Heart right ventricle (tissue), 16 donors: ENCODE data around the gene TDRD6. TPM values are rescaled to one million over a fixed set of nuclear protein-coding genes. Genes with fewer than 3 reads are reported as not detected.

Experiments
- ATAC-seq, 8 donors: fragments of 200-7000 bp; cut with Tn5 transposase; one replicate each; pipeline ENCODE4 v1.9.1; 2020; ENCODE audit warnings: mild to moderate bottlenecking in 8 of 8, moderate library complexity in 8 of 8, moderate number of reproducible peaks in 1 of 8
- DNase-seq, 2 donors: peaks; one replicate each; pipeline ENCODE4 v3.0.0-alpha.2; 2020
- H3K27ac ChIP-seq, 10 donors: fragments of 200-600 bp; sonication (generic) in 2 of 10; one replicate each; pipeline versions ENCODE4 v1.5.0 to v1.8.0; 2020 to 2022; ENCODE audit warnings: mild to moderate bottlenecking in 3 of 10
- H3K27me3 ChIP-seq, 7 donors: fragments of 200-600 bp; one replicate each; pipeline ENCODE4 v1.8.0; 2021 to 2022; ENCODE audit warnings: mild to moderate bottlenecking in 2 of 7
- H3K36me3 ChIP-seq, 9 donors: fragments of 200-600 bp; sonication (generic) in 1 of 9; one replicate each; pipeline versions ENCODE4 v1.5.0 to v1.8.0; 2020 to 2022; ENCODE audit warnings: mild to moderate bottlenecking in 2 of 9
- H3K4me1 ChIP-seq, 9 donors: fragments of 200-600 bp; sonication (generic) in 1 of 9; one replicate each; pipeline versions ENCODE4 v1.5.0 to v1.8.0; 2020 to 2022; ENCODE audit warnings: mild to moderate bottlenecking in 4 of 9
- H3K4me3 ChIP-seq, 10 donors: fragments of 200-600 bp; sonication (generic) in 2 of 10; one replicate each; pipeline versions ENCODE4 v1.5.0 to v1.8.0; 2020 to 2022; ENCODE audit warnings: mild to moderate bottlenecking in 7 of 10, moderate library complexity in 2 of 10
- H3K9me3 ChIP-seq, 11 donors: fragments of 200-600 bp in 10 of 11; sonication (generic) in 2 of 11; one replicate each; pipeline versions ENCODE4 v1.5.0 to v1.8.0; 2013 to 2022; ENCODE audit warnings: mild to moderate bottlenecking in 2 of 11, control low read depth in 1 of 11, moderate library complexity in 1 of 11
- CTCF ChIP-seq, 9 donors: fragments of 200-600 bp; sonication (generic) in 2 of 9; IDR thresholded peaks; one replicate each; pipeline versions ENCODE4 v1.5.0 to v1.8.0; 2021 to 2022; ENCODE audit warnings: antibody characterized with exemption in 9 of 9, mild to moderate bottlenecking in 5 of 9, moderate library complexity in 1 of 9
- WGBS, 2 donors: extraction: QIAGEN DNeasy Blood & Tissue Kit; methylation state at CpG; one replicate each; pipeline ENCODE4 v1.1.7; 2013; ENCODE audit warnings: inconsistent platforms in 1 of 2; 5-methylcytosine and 5-hydroxymethylcytosine counted together
- intact Hi-C, 10 donors: fragments of 100-400 bp; cut with DNase I; formaldehyde crosslinking; loops; one replicate each; pipeline versions ENCODE4 v1.11.1 to v1.14.2; 2022
- polyA plus RNA-seq, 2 donors: library from polyadenylated mRNA; stranded (reverse); fragments of 200-250 nt; gene quantifications; one replicate each; pipeline ENCODE4 v1.2.3, GENCODE V29; 2013
- total RNA-seq, 10 donors: library from RNA; stranded (reverse); fragmentation: NEBNext Ultra II Directional in 3 of 10; extraction: Animal tissue kit (Norgen Biotek cat#: 25700) in 3 of 10; gene quantifications; one replicate each; pipeline versions ENCODE4 v1.2.1 to v1.2.4, GENCODE V29; 2021 to 2023
- donor health status: Arrhythmogenic right ventricular cardiomyopathy.
- donor health status: ischemic (EF 13 %, LVEDD 7.1; RV severe dilation, severe dysfunction).
- donor health status: healthy with polysubstance abuse.
- donor health status: DM: no; HTN: yes; CAD: no.
- donor health status: DM: no; HTN: no; CAD: no.
- donor health status: ischemic (EF 25% LVEDD 6.9; RV normal size, moderate dysfunction).
- donor health status: ischemic (EF 25% LVEDD 5.7; RV mildly dilated, moderate dysfunction).
- donor health status: healthy.
- donor health status: DM: yes; HTN: yes; CAD: no.
- donor health status: Ischemic cardiomyopathy.
- donor health status: ischemic (EF 35%, LVEDD 5.7; RV mildly dilated, moderate dysfunction).
- donor health status: nonischemic (EF 11% LVEDD 7.7; RV severe dilation, severe dysfunction).
- donor health status: DM: yes; HTN: yes; CAD: no.
- donor health status: PGD.
- donor health status: ischemic (EF 29% LVEDD 5.4; RV normal size, mild dysfunction).
- donor health status: nonischemic (EF 23%, LVEDD 6.1; RV moderate dilation, normal function).

The TDRD6 gene
- total and polyA plus RNA-seq, 12 donors, result 0.10 to 1.4 (median 0.54) TPM

- 58 to 59% methylated on average over 1 of the region's 1 CpG for WGBS, 2 donors
- ATAC-seq (no peak), DNase-seq (no peak)
- peaks cover 0 to 8% (median 0%) of the 10 kb centered on the region in 9 donors for H3K4me1 ChIP-seq
- TF ChIP-seq CTCF (IDR thresholded peaks at IDR 0.05), result no peak
- H3K9me3 ChIP-seq, result no peaks in the 10 kb centered on the region
- intact Hi-C loops, result no loop called here
- H3K36me3 ChIP-seq, result no peaks in the 10 kb centered on the region
- H3K4me3 ChIP-seq, result no peak overlapping the region
- H3K27ac ChIP-seq, result no peak overlapping the region
- H3K27me3 ChIP-seq, result peaks cover 0 to 20% (median 6%) of the 10 kb centered on the region in 7 donors
These were observed 31.4 kb downstream of the TDRD6 start for GRCh38 chr6:46719099-46719498.

GRCh38 chr6:46720401-46720800 is 32.7 kb downstream of the TDRD6 start:
- ATAC-seq (no peak), DNase-seq (no peak)
- 80 to 85% methylated on average over 1 of the region's 1 CpG for WGBS, 2 donors
- Histone ChIP-seq H3K4me3 (no peak overlapping the region), H3K27ac (no peak overlapping the region), H3K9me3 (no peaks in the 10 kb centered on the region), H3K4me1 (peaks cover 0 to under 1% (median 0%) of the 10 kb centered on the region in 9 donors), H3K36me3 (no peaks in the 10 kb centered on the region), H3K27me3 (peaks cover 0 to 24% (median 6%) of the 10 kb centered on the region in 7 donors)
- intact Hi-C loops, result no loop called here
- no peak for TF ChIP-seq CTCF (IDR thresholded peaks at IDR 0.05)

GRCh38 chr6:46729787-46730326 is 42.2 kb downstream of the TDRD6 start:
- Histone ChIP-seq H3K27me3 (peaks cover 0 to 25% (median 3%) of the 10 kb centered on the region in 7 donors), H3K4me1 (peaks cover 0 to 5% (median 0%) of the 10 kb centered on the region in 9 donors), H3K9me3 (no peaks in the 10 kb centered on the region), H3K4me3 (no peak overlapping the region), H3K36me3 (no peaks in the 10 kb centered on the region), H3K27ac (peak overlapping the region in 1 of 10 donors; percentile 18)
- no peak for TF ChIP-seq CTCF (IDR thresholded peaks at IDR 0.05)
- intact Hi-C loops, result no loop called here
- DNase-seq, result no peak
- 84 to 86% methylated on average over 1 of the region's 1 CpG for WGBS, 2 donors
- ATAC-seq, result no peak

- Histone ChIP-seq H3K4me3 (no peak overlapping the region), H3K4me1 (peaks cover 0 to 16% (median 9%) of the 10 kb centered on the region in 9 donors), H3K27me3 (peaks cover 0 to 32% (median 13%) of the 10 kb centered on the region in 7 donors), H3K36me3 (no peaks in the 10 kb centered on the region), H3K9me3 (no peaks in the 10 kb centered on the region), H3K27ac (peak overlapping the region in 1 of 10 donors; percentile 70)
- intact Hi-C loops, result no loop called here
- WGBS, 2 donors, result 51 to 59% methylated on average over 4 of the region's 4 CpGs
- no peak for TF ChIP-seq CTCF (IDR thresholded peaks at IDR 0.05)
- ATAC-seq (peak in 2 of 8 donors; percentile 32 to 40), DNase-seq (no peak)
These were observed 43.3 kb downstream of the TDRD6 start for GRCh38 chr6:46730921-46731461.
